GM19043 (cell line): ENCODE measurements around the gene ANKHD1.

ENCODE experiments used
- ATAC-seq: cut with Tn5 transposase; IDR thresholded peaks from one replicate; pipeline ENCODE4 v1.9.1; 2021; ENCODE audit warnings: low read depth; ENCODE audit not compliant: unreplicated experiment

The ANKHD1 gene

DNA sequence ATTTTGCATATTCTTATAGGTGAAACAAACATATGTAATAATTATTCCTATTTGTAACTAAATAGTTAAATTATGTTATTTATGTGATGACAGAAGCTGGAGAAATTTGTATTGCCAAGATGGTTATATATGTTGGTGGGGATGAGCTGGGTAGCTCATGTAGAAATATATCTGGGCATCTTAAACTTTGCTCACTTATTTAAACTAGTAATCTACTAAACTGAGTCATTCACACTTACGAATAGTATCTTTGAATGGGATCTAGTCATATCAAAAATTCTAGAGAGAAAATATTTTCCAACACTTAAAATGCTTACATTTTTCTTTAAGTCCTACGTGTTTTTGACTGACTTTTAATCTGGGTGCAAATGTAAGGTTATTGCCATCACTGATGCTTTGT is 101.2 kb downstream of the ANKHD1 start:
- ATAC-seq = no peak

DNA sequence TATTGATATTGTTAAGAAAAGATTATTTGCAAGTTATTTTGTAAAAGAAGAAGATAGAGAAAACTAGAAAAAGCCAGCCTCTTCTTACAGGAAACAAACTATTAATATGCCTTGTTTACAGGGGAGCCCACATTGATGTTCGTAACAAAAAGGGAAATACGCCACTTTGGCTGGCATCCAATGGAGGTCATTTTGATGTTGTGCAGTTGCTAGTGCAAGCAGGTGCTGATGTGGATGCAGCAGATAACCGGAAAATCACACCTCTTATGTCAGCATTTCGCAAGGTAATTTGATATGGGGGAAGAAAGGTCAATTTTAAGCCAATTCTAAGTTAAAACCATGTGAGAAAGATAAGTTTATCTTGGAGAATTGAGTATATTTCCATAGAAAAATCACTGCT is 108.3 kb downstream of the ANKHD1 start:
- ATAC-seq = no peak

DNA sequence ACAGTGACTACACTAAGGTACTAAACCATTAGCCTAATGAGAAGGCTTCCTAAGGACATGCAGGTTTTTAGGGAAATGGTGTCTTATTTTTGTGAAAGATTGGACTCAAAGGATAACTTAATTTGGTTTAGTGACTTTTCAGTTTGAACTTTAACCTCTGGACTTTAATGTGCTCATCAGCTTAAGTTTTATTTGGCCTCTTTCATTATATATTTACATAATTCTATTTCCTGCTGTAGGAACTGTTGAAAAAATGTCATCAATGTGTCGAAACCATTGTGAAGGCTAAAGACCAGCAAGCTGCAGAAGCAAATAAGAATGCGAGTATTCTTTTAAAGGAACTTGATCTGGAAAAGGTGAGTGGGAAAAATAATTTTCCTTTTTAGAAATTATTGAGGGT is 111.5 kb downstream of the ANKHD1 start:
- no peak for ATAC-seq

DNA sequence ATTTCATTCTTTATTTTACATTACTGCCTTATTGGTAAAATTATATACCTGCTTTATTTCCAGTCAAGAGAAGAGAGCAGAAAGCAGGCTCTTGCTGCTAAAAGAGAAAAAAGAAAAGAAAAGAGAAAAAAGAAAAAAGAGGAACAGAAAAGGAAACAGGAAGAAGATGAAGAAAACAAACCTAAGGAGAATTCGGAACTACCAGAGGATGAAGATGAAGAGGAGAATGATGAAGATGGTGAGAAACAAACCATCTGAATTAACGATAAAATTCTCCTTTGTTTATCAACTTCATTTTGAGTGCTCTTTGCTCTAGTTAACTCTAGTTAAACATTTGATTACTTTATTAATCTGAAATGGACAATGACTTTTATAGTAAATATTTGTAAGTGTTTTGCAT is 122.4 kb downstream of the ANKHD1 start:
- ATAC-seq = no peak

DNA sequence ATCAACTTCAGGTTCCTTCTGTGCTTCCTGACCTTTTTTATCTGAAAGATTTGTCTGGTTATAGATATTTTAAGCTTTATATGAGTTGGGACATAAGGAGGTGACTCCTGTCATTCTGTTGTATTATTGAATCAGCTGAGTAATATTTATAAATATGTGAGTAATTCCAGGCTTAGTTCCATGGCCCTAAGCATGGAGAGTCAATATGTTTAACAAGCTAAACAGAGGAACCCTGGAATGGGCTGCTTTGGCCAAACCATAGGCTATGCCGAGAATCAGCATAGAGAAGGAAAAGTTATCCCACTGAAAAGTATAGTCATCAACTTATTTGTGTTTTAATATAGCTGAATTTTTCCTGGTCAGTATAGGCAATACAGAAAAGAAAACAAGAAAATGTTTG is 138.6 kb downstream of the ANKHD1 start:
- ATAC-seq = no peak

DNA sequence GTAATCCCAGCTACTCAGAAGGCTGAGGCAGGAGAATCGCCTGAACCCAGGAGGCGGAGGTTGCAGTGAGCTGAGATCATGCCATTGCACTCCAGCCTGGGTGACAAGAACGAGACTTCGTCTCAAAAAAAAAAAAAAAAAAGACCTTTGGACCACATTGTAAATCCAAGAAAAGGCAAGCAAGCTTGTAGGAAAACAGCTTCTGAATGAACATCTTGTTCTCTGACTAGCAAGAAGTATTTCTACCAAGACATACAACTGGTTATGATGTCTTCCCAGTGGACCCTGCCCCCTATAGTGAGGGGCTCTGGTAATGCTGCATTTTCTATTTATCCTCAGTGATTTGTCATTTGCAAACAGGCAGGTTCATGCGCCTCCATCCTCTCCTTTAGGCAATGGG is 141.3 kb downstream of the ANKHD1 start:
- ATAC-seq = no peak

DNA sequence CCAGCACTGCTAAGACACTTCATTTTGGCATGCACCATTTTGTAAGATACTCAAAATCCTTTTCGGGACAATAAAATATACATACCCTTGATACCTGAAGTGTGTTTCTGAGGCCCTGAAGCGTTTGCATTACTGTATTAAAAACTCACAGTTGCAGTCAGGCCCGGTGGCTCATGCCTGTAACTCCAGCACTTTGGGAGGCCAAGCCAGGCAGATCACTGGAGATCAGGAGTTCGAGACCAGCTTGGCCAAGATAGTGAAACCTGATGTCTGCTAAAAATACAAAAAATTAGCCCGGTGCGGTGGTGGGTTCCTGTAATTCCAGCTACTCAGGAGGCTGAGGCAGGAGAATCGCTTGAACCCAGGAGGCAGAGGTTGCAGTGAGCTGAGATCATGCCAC is 143.4 kb downstream of the ANKHD1 start:
- ATAC-seq = no peak

DNA sequence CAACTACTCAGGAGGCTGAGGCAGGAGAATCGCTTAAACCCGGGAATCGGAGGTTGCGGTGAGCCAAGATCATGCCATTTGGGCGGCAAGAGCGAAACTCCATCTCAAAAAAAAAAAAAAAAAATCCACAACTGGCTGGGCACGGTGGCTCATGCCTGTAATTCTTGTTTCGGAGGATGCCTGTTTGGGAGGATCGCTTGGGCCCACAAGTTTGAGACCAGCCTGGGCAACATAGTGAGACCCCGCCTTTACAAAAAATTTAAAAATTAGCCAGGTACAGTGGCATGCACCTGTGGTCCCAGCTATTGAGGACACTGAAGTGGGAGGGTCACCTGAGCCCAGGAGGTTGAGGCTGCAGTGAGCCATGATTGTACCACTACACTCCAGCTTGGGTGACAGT is 144.0 kb downstream of the ANKHD1 start:
- no peak for ATAC-seq

DNA sequence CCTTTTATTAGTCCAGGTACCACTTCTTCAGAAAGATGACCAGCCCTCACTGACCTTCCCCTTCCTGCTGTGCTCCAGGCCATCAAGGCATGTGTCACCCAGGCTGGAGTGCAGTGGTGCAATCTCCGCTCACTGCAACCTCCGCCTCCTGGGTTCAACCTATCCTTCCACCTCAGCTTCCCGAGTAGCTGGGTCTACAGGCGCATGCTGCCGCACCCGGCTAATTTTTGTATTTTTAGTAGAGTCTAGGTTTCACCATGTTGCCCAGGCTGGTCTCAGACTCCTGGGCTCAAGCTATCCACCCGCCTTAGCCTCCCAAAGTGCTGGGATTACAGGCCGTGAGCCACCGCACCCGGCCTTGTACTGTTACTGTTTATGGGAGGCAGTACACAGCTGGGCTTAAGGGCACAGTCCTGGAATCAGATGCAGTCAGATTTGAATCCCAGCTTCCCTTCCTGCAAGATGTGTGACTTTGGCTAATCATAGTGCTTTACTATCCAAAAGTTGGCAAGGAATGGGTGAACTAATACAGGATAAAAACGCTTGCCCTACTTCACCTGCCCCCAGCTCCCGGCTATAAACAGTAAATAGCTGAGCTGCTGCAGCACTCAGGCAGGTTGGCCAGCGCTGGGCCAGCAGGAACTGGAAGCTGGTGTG is 145.3 kb downstream of the ANKHD1 start:
- ATAC-seq = no peak

DNA sequence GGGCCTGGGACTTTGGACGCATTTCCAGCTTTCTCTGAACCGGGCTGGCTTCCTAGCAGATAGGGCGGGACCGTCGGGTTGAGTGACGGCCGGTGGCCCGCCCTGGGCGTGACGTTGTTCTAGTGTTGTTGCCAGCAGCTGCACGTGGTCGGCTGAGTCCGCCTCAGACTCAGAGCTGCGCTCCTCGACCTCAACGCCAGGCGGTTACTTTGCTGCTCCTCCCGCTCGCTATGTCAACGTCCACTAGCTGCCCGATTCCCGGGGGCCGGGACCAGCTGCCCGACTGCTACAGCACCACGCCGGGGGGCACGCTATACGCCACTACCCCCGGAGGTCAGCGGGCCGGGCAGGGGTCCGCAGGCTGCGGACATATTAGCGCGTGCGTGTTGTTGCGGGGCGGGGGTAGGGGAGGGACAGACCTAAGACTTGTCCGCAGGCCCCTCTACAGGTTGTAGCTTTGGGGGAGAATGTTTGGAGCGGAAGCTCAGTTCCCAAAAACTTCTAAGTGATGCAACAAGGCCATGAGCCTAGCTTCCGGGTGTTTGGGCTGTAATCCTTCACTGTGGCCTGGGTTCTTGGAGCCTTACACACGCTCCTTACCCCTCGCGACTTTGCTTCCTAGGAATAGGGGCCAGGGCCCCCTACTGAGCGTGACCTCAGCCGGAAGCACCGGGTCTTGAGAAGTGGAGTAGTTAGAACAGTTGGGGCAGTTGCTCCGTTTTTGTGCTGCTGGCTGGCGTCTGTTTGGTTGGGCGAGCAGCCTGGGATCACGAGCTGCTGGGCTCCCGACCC is 146.1 kb downstream of the ANKHD1 start, which contains the start of gene EIF4EBP3:
EIF4EBP3 (plus strand) TSS at position 155 of the 792 bp plus-strand sequence; CDS start at position 231, 76 bp downstream.
- peak; percentile 99 for ATAC-seq

DNA sequence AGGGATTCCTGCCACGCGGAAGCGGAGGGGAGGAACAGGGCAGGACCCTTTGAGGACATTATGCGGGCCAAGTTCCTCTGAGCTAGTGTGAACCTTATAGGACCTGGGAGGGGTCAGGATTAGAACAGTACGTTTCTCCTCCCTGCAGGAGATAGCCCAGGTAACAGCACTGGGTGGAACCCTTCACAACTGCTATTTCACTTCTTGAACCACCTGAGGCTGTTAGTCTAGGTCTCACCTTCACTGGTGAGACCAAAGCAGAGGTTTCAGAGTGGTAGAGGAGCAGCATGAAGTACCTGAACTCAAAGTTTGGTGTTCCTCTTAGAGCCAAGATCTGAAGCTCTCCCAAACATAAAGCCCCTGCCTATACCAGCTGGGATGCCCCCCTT is 146.7 kb downstream of the ANKHD1 start:
- no peak for ATAC-seq

DNA sequence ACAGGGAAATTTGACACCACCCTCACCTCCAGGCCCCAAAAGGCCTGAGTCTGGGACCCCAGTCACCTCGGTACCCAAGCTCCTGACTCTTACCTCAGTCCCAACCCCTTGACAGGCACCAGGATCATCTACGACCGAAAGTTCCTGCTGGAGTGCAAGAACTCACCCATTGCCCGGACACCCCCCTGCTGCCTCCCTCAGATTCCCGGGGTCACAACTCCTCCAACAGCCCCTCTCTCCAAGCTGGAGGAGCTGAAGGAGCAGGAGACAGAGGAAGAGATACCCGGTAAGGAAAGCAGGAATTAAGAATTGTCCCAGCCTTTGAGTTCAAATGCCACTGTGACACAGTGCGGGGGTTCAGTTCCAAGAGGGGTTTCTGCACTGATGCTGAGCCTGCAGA is 147.2 kb downstream of the ANKHD1 start:
- ATAC-seq = no peak

DNA sequence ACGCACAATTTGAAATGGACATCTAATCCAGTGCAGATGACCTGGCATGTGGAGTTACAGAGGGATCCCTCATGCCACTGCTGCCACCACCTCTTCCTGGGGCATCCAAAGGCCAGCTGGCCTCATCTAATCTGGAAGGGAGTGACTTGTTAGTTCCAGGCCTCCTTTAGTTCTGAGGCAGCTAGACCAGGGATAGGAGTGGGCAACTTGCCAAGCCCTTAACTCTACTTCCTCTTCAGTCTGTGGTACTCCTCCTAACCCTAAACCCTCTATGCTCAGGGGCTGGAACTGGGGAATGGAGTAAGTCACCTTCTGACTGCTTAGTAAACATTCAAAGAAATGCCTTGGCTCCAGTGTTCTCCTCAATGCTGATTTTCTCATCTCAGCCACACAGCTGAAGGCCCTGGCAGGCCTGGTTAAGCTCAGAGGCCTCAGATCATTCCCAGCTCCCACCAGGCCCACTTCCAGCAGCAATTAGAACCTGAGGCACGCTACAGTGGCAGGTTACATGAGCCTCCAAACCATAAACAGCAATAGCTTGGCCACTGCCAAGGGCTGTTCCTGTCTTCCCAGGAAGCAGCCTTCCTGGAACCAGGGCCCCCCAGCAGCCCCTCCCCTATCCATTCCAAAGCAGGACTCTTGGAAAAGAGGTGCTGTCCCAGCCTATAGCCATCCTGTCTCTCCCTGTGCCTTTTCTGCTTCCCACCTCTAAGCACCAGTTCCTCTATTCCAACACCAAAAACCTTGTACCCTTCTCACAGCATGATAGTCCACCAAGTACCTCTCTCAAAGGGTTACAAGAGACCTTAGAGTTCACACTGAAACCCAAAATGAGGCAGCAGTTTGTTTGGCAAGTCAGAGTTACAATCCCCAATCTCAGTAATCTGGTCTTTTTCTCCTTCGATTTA is 147.9 kb downstream of the ANKHD1 start:
- ATAC-seq = no peak

DNA sequence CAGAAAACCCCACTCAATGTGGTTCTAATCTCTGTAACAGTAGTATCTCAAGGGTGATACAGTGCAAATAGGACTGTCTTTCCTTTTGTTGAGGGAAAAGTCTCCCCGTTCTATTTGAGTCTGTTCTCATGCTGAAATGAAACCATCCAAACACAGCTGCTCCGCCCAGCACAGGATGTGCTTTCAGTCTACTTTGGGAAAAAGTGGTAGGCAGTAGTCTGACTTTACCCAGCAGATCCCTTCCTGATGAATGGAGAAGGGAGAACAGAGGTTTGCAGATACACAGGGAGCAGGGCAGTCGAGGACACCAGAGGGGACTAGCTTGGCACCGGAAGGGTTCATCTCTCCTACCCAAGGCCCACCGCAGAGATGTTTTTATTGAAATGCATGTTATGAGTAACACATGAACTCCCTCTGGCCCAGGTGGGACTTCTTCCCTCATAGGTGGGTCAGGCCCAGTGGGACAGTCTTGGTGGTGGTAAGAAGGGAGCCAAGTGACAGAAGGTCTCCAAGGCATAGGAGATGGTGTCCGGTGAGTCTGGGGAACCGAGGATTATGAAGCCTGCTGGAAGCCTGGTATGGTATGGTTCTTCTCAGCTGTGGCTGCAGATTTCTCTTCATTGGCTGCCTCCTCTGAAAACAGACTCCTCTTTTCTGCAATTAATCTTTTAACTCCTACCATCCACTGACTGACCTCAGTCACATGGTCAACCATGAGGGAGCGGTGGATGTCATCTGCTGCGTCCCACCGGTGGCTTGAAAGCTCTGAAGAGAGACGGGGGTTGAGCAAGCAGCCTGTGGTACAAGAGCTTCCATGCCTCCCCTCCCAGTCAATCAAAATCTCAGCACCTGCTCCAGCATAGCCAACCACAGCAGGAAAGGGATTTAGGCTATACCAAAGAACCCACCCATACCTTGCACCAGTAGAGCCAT is 148.8 kb downstream of the ANKHD1 start:
- ATAC-seq = no peak

DNA sequence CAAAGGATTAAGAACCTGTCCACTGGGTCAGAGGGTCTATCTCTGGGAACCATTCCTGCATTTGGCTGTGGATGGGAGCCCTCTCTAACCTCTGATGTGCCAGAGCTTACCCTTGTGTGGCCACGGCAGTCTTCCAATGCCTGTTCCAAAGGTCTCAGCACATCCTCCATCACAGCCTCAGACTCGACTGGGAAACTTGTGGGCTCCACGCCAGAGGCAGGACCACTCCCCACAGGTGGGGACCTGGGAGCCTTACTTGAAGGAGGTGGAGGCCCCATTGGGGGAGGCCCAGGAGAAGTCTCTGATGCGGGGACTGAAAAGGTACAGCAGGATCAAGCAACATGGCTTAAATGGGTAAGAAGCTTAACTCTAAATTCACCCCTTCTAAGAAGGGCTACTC is 150.2 kb downstream of the ANKHD1 start:
- no peak for ATAC-seq

DNA sequence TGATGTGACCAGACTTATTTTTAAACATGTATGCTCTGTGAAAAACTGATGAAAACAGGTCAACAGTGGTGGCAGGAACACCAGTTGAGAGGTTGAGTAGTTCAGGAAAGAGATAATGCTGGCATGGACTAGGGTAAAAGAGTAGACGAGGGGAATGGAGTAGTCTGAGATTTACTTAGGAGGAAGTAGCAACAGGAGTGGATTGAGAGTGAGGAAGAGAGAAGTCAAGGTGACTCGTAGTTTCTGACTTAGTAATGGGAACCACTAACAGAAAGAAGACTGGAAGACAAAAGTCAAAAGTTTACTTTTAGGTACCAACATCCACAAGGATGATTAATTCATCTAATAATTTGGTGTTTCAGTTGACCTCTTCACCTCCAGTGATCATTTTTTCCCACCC is 152.0 kb downstream of the ANKHD1 start:
- no peak for ATAC-seq

DNA sequence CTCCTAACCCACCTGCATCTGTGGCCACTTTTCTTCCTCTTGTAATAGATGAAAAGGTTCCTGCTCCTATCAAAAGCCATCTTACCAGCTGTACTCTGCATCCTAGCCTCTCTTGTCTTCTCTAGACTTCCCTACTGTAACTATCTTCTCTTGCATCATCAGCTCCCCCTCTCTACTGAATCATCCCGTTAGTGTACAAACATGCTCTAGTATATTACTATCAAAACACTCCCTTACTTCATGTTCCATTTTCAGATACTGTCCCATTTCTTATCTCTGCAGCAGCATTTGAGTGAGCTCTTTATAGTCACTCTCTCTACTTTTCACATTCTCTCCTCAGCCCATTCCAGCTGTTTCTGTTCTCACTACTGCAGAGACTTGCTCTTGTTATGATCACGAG is 152.8 kb downstream of the ANKHD1 start:
- ATAC-seq = no peak

DNA sequence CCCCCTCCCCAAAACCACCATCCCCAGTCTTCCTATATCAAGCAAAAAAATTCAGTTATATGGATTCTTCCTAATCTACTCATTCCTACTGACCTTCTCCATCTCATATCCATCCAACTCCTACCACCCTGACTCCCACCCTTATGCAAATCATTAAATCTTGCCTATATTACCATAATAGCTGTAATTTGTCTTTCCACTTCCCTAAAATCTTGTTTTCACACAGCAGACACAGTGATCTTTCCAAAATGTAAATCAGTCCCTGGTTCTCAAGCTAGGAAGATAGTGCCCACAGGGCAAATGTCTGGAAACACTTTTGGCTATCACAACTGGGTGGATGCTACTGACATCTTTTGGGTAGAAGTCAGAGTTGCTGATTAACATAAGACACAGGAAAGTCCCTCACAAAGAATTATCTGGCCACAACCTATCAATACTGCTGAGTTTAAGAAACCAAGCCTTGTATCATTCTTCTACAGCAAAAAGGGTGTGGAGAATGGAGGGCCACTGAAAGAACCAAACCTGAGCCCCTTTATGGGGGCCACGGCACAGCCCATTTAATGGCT is 154.2 kb downstream of the ANKHD1 start:
- ATAC-seq = no peak

DNA sequence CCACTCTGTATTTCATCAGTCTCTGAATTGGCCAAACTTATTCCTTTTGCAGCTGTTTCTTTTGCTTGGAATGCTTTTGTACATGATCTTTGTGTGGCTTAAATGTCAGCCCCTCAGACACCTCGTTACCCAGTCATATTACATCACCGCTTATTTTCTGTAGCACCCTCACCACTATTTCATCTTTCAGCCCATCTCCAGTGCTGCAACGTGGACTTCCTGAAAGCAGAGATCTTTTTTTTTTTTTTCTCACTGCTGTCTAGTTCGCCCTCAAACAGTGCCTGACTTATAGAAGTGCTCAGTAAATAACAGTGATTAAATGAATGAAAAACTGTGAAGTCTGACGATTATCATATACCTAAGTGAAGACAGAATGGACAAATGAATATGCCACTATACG is 154.8 kb downstream of the ANKHD1 start:
- no peak for ATAC-seq
